NCI-H1930 (cell line): Measurements from ENCODE around the gene ITGB3.
"Not testable (repeated sequence)": the region's sequence is repeated elsewhere in the genome, so short reads cannot be mapped to it uniquely, and the experiment has no call there.

Source experiments
- DNase-seq, 2 experiments: peaks; one replicate each; lab custom pipeline; 2025; lab: John Stamatoyannopoulos, UW

The ITGB3 gene

GRCh38 chr17:47244697-47245096 is 8.9 kb upstream of the ITGB3 start:
- no peak for DNase-seq

GRCh38 chr17:47246120-47246519 is 7.5 kb upstream of the ITGB3 start:
- DNase-seq: no peak

GRCh38 chr17:47250855-47251254 is 2.8 kb upstream of the ITGB3 start:
- no peak for DNase-seq

- no peak for DNase-seq
Observed at GRCh38 chr17:47251421-47251940, 2.1 kb upstream of the ITGB3 start.

GRCh38 chr17:47252209-47252608 is 1.4 kb upstream of the ITGB3 start:
- no peak for DNase-seq

GRCh38 chr17:47252766-47253512 is 688 bp upstream of the ITGB3 start:
- no peak for DNase-seq

GRCh38 chr17:47254403-47254943 is 846 bp downstream of the ITGB3 start:
- DNase-seq: no peak

- no peak for DNase-seq
Observed at GRCh38 chr17:47257651-47258339, 4.2 kb downstream of the ITGB3 start.

- no peak for DNase-seq
Observed at GRCh38 chr17:47262586-47262985, 9.0 kb downstream of the ITGB3 start.

- no peak for DNase-seq
Observed at GRCh38 chr17:47264166-47264565, 10.5 kb downstream of the ITGB3 start.

- DNase-seq: no peak
Observed at GRCh38 chr17:47265983-47266541, 12.4 kb downstream of the ITGB3 start.

GRCh38 chr17:47266782-47267181 is 13.2 kb downstream of the ITGB3 start:
- no peak for DNase-seq

GRCh38 chr17:47267354-47267828 is 13.8 kb downstream of the ITGB3 start:
- DNase-seq: no peak

- not testable (repeated sequence) for DNase-seq
Observed at GRCh38 chr17:47268964-47269363, 15.3 kb downstream of the ITGB3 start.

GRCh38 chr17:47269561-47270280 is 16.1 kb downstream of the ITGB3 start:
- not testable (repeated sequence) for DNase-seq

GRCh38 chr17:47270946-47271705 is 17.5 kb downstream of the ITGB3 start:
- DNase-seq: no peak

- no peak for DNase-seq
Observed at GRCh38 chr17:47272491-47272890, 18.9 kb downstream of the ITGB3 start.

GRCh38 chr17:47273245-47273644 is 19.6 kb downstream of the ITGB3 start:
- no peak for DNase-seq

- DNase-seq: no peak
Observed at GRCh38 chr17:47274319-47275069, 20.9 kb downstream of the ITGB3 start.

GRCh38 chr17:47275245-47275984 is 21.8 kb downstream of the ITGB3 start:
- no peak for DNase-seq
